SK-N-SH (cell line): ENCODE data around the gene FECH. TPM values are rescaled to one million over a fixed set of nuclear protein-coding genes. Genes with fewer than 3 reads are reported as not detected.
"Not testable (repeated sequence)": the region's sequence is repeated elsewhere in the genome, so short reads cannot be mapped to it uniquely, and the experiment has no call there.

ENCODE experiments used
- CTCF ChIA-PET: fragments of 300-600, 350-600 bp; formaldehyde crosslinking; extraction: SDS; loops from one replicate; lab custom pipeline; 2021; lab: Yijun Ruan, JAX
- POLR2A ChIA-PET: fragments of 350-600 bp; sonication (Branson Sonifier 250); formaldehyde crosslinking; extraction: SDS; loops from one replicate; lab custom pipeline; 2020; ENCODE audit warnings: antibody characterized with exemption, inconsistent platforms; lab: Yijun Ruan, JAX
- DNase-seq: peaks from one replicate; pipeline ENCODE4 v3.0.0; 2012
- H2AFZ ChIP-seq: fragments of 200-600 bp; sonication (generic); 2 replicates; pipeline ENCODE4 v1.8.1; 2016; ENCODE audit warnings: antibody characterized with exemption, mild to moderate bottlenecking, low read depth
- H3F3A ChIP-seq: fragments of 200-600 bp; sonication (generic); replicated peaks from 2 replicates; pipeline ENCODE3; 2016; ENCODE audit warnings: antibody characterized with exemption, mild to moderate bottlenecking; ENCODE audit not compliant: insufficient read depth
- H3K27ac ChIP-seq, 2 experiments: fragments of 200-500 bp in 1 of 2; fragments of 200-600 bp in 1 of 2; sonication (Bioruptor generic) in 1 of 2; sonication (generic), shearing (Covaris generic) in 1 of 2; 2 replicates each; pipeline versions ENCODE4 v1.5.1 to v1.6.1; 2014 to 2016; ENCODE audit warnings: low read depth in 2 of 2, inconsistent platforms in 1 of 2, low read length in 1 of 2, mild to moderate bottlenecking in 1 of 2, mixed read lengths in 1 of 2
- H3K27me3 ChIP-seq: fragments of 200-600 bp; sonication (generic), shearing (Covaris generic); 2 replicates; pipeline ENCODE4 v1.6.1; 2016; ENCODE audit warnings: mixed run types; ENCODE audit not compliant: insufficient read depth
- H3K36me3 ChIP-seq, 2 experiments: fragments of 200-500 bp in 1 of 2; fragments of 200-600 bp in 1 of 2; sonication (Bioruptor generic) in 1 of 2; sonication (generic) in 1 of 2; replicated peaks in 1 of 2; 2 replicates each; pipeline versions ENCODE3 to v1.5.1; 2014 to 2016; ENCODE audit warnings: low read length in 1 of 2, mild to moderate bottlenecking in 1 of 2; ENCODE audit not compliant: insufficient read depth in 2 of 2, control insufficient read depth in 1 of 2
- H3K4me1 ChIP-seq, 2 experiments: fragments of 200-500 bp in 1 of 2; fragments of 200-600 bp in 1 of 2; sonication (Bioruptor generic) in 1 of 2; sonication (generic), shearing (Covaris generic) in 1 of 2; 2 replicates each; pipeline versions ENCODE4 v1.5.1 to v1.6.1; 2014 to 2016; ENCODE audit warnings: low read depth in 1 of 2, low read length in 1 of 2, mixed run types in 1 of 2; ENCODE audit not compliant: insufficient read depth in 2 of 2, control insufficient read depth in 1 of 2
- H3K4me2 ChIP-seq: fragments of 200-600 bp; sonication (generic), shearing (Covaris generic); 2 replicates; pipeline ENCODE4 v1.6.1; 2017; ENCODE audit warnings: mixed run types
- H3K4me3 ChIP-seq, 2 experiments: fragments of 200-500 bp in 1 of 2; fragments of 200-600 bp in 1 of 2; sonication (Bioruptor generic) in 1 of 2; sonication (generic), shearing (Covaris generic) in 1 of 2; 2 replicates each; pipeline versions ENCODE4 v1.5.1 to v1.8.1; 2014 to 2016; ENCODE audit warnings: low read depth in 2 of 2, inconsistent platforms in 1 of 2, low read length in 1 of 2, mild to moderate bottlenecking in 1 of 2, mixed read lengths in 1 of 2, moderate library complexity in 1 of 2
- H3K79me2 ChIP-seq: fragments of 200-600 bp; sonication (generic); 2 replicates; pipeline ENCODE4 v1.8.1; 2017; ENCODE audit warnings: mild to moderate bottlenecking; ENCODE audit not compliant: insufficient read depth
- H3K9ac ChIP-seq: fragments of 200-600 bp; sonication (generic); 2 replicates; pipeline ENCODE4 v1.6.1; 2017; ENCODE audit warnings: mixed run types
- H3K9me2 ChIP-seq: fragments of 200-600 bp; sonication (generic); 2 replicates; pipeline ENCODE4 v1.6.1; 2017; ENCODE audit warnings: mixed run types
- H3K9me3 ChIP-seq: fragments of 200-600 bp; sonication (generic); 2 replicates; pipeline ENCODE4 v1.6.1; 2017; ENCODE audit warnings: mixed run types, mild to moderate bottlenecking, moderate library complexity
- H4K20me1 ChIP-seq: fragments of 200-600 bp; sonication (generic); 2 replicates; pipeline ENCODE4 v1.6.1; 2017; ENCODE audit warnings: mild to moderate bottlenecking, mixed run types; ENCODE audit not compliant: insufficient read depth
- ELF1 ChIP-seq: IDR thresholded peaks from 2 replicates; pipeline ENCODE4 v1.4.0; 2012
- MEF2A ChIP-seq: IDR thresholded peaks from 2 replicates; pipeline ENCODE4 v1.4.0; 2012; ENCODE audit warnings: low read depth, borderline replicate concordance
- RCOR1 ChIP-seq: fragments of 150-350 bp; IDR thresholded peaks from 2 replicates; pipeline ENCODE4 v1.6.1; 2017; ENCODE audit warnings: antibody characterized with exemption, low read length
- TCF12 ChIP-seq: IDR thresholded peaks from 2 replicates; pipeline ENCODE4 v1.4.0; 2012
- WGBS: methylation state at CpG from one replicate; pipeline ENCODE4 v1.1.6; 2017; ENCODE audit warnings: low lambda C conversion rate; 5-methylcytosine and 5-hydroxymethylcytosine counted together
- polyA plus RNA-seq, 3 experiments: library from polyadenylated mRNA; depleted of rRNA; stranded (reverse); fragments of >200 nt; gene quantifications; 2 replicates each; pipeline ENCODE4 v1.2.3, GENCODE V29; 2012
- TF ChIP-seq, protein P1 (sequence below): fragments of 150-350 bp; IDR thresholded peaks from 2 replicates; pipeline ENCODE4 v1.6.1; 2017; ENCODE audit warnings: antibody characterized with exemption, low read length, low read depth, borderline replicate concordance
- TF ChIP-seq, protein P2 (sequence below): IDR thresholded peaks from 2 replicates; pipeline ENCODE4 v1.4.0; 2012; ENCODE audit warnings: low read depth
- TF ChIP-seq, protein P3 (sequence below): IDR thresholded peaks from 2 replicates; pipeline ENCODE4 v1.4.0; 2012; ENCODE audit warnings: low read depth, borderline replicate concordance

The FECH gene
- polyA plus RNA-seq, 1 of the 3 experiments (the other 2 are of a cell fraction) = 44.4 TPM

DNA sequence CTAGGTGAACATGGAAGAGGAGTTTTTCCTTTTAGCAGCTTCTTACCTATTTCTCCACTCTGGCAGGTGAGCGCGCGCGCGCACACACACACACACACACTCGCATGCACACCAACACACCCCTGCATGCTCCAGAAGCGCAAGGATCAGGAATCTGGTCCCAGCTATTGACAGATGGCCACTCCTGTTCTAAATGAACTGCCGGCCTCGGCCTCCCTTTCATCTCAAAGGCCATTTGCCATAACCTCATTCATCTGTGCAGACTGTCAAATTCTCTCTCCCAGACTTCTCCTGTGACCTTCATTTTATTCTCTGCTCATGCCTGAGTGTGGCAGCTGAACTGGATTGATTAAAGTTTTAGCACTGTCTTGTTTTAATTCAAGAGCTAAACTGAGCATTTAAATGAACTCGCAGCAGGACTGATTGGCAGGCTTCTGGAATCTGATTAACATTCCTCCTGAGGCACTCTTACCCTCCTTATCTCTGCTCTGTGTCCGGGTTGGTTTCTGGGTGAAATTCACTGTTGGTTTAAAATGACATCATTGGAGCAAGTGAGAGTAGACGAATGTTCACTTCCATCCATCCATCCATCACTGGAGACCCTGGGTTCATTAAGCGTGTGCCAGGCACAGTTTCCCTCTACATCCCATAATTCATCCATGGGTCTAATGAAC is 58.8 kb downstream of the FECH start (continued):
- TF ChIP-seq, protein P1, sequence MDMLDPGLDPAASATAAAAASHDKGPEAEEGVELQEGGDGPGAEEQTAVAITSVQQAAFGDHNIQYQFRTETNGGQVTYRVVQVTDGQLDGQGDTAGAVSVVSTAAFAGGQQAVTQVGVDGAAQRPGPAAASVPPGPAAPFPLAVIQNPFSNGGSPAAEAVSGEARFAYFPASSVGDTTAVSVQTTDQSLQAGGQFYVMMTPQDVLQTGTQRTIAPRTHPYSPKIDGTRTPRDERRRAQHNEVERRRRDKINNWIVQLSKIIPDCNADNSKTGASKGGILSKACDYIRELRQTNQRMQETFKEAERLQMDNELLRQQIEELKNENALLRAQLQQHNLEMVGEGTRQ = no peak
- TF ChIP-seq ELF1 (no peak), RCOR1 (peak; percentile 57; the same call in 1 of the 2 replicates)

DNA sequence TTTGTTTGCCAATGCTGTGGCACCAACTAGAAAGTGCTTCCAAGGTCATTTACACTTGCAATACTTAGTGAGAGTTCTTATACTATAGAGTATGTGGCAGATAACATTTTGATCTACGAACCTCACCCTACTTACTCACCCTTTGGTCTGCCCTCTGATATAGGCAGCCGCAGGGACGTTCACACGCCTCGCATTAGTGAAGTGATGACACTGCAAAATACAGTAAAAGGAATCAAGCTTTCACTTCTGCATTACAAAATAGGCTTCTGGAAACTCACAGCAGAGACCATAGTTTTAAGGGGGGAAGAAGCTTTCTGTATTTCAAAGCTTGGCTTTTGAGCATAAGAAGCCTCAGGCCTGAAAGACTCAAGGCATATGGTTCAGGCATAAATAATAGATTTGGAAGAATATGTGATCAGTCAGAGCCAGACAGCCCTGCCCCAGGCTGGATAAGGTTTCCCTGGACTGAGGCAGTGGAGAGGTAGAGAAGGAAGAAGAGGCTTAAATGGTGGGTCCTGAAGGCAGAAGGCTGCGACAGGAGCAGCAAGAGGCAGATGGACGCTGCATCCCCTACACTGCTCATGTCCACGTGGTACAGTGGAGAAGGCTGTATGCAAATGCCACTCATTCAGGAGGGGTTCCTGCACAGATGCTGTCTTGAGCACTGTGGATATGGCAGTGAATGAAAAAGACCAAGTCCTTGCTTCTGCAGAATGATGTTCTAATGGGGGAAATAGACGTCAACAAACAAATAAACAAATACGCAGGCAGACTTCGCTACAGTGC is 63.1 kb downstream of the FECH start:
- ChIA-PET POLR2A (no interaction called here), CTCF (no interaction called here)
- no peak overlapping the region for H3K4me2 ChIP-seq
- H3K4me3 ChIP-seq = no peak overlapping the region
- H3K27ac ChIP-seq = no peak overlapping the region
- TF ChIP-seq, protein P2, sequence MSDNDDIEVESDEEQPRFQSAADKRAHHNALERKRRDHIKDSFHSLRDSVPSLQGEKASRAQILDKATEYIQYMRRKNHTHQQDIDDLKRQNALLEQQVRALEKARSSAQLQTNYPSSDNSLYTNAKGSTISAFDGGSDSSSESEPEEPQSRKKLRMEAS = no peak
- TF ChIP-seq MEF2A (no peak), TCF12 (no peak)
- TF ChIP-seq, protein P3, sequence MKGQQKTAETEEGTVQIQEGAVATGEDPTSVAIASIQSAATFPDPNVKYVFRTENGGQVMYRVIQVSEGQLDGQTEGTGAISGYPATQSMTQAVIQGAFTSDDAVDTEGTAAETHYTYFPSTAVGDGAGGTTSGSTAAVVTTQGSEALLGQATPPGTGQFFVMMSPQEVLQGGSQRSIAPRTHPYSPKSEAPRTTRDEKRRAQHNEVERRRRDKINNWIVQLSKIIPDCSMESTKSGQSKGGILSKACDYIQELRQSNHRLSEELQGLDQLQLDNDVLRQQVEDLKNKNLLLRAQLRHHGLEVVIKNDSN = no peak
- TF ChIP-seq, all 33 proteins: peak for 0
- WGBS = 63% methylated on average over 11 of the region's 11 CpGs
- Histone ChIP-seq H3F3A (no peaks in the 10 kb centered on the region), H3K9me3 (no peaks in the 10 kb centered on the region), H3K4me1 (peaks cover 0 to 9% of the 10 kb centered on the region in 2 experiments; a peak in 1 of 4 replicates), H2AFZ (no peak overlapping the region), H3K79me2 (no peaks in the 10 kb centered on the region), H3K9me2 (no peaks in the 10 kb centered on the region), H3K27me3 (no peaks in the 10 kb centered on the region), H3K9ac (no peak overlapping the region), H3K36me3 (no peaks in the 10 kb centered on the region), H4K20me1 (no peaks in the 10 kb centered on the region)
- DNase-seq = no peak

DNA sequence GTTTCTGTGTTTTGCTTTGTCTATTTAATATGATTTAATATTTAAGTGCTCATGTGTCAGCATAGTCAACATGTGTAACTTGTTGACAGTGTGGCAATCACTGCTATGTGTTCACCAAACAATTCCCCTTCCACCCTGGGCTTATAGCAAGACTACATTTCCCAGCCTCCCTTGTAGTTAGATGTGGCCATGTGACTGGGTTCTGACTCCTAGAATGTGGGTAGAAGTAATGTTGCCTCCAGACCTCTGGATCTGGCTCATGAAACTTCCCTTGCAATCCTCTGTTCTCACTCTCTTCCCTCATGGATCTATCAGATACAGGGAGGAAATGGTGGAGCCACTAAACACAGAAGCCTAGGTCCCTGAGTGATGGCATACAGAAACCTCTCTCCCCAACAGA is 64.2 kb downstream of the FECH start:
- H3K9me2 ChIP-seq, H3K79me2 ChIP-seq, H3K9ac ChIP-seq, POLR2A ChIA-PET, H3K27me3 ChIP-seq, CTCF ChIA-PET, H3K4me1 ChIP-seq, H3K36me3 ChIP-seq, DNase-seq, H2AFZ ChIP-seq, H3K9me3 ChIP-seq, H3K27ac ChIP-seq, H3F3A ChIP-seq, H3K4me3 ChIP-seq, H4K20me1 ChIP-seq, H3K4me2 ChIP-seq: not testable (repeated sequence)
